ENCODE measurements around the gene SYT11.

GRCh38 chr1:155888481-155888880 is 29.1 kb downstream of the SYT11 start:
- TF ChIP-seq CTCF (IDR thresholded peaks at IDR 0.05) (no peak), POLR2A (IDR thresholded peaks at IDR 0.05) (no peak)
